Neutrophil (primary cell): ENCODE data around the gene DNM1.

Experiments
- H3K27ac ChIP-seq: fragments of 200-600 bp; sonication (generic); 2 replicates; pipeline ENCODE4 v1.5.1; 2016; ENCODE audit warnings: mild to moderate bottlenecking, moderate library complexity
- H3K27me3 ChIP-seq: fragments of 200-600 bp; sonication (generic); 2 replicates; pipeline ENCODE4 v1.6.0; 2016; ENCODE audit warnings: mild to moderate bottlenecking
- H3K36me3 ChIP-seq: fragments of 200-600 bp; sonication (generic); 2 replicates; pipeline ENCODE4 v1.5.1; 2017
- H3K4me1 ChIP-seq, 2 experiments: fragments of 200-600 bp in 1 of 2; sonication (generic) in 1 of 2; 1 replicate in 1 of 2; 2 replicates in 1 of 2; pipeline versions ENCODE4 v1.5.1 to v1.6.1; 2013 to 2016; ENCODE audit warnings: low read depth in 1 of 2, low read length in 1 of 2, mild to moderate bottlenecking in 1 of 2, moderate library complexity in 1 of 2; ENCODE audit not compliant: control insufficient read depth in 1 of 2, insufficient read depth in 1 of 2
- H3K4me3 ChIP-seq, 2 experiments: fragments of 200-600 bp in 1 of 2; sonication (generic) in 1 of 2; 1 replicate in 1 of 2; 2 replicates in 1 of 2; pipeline ENCODE4 v1.5.1; 2013 to 2016; ENCODE audit warnings: low read depth in 1 of 2, low read length in 1 of 2, mild to moderate bottlenecking in 1 of 2, moderate library complexity in 1 of 2
- H3K9me3 ChIP-seq: fragments of 200-600 bp; sonication (generic); 2 replicates; pipeline ENCODE4 v1.5.1; 2016
- CTCF ChIP-seq: fragments of 200-600 bp; sonication (generic); IDR thresholded peaks from 2 replicates; pipeline ENCODE4 v1.5.1; 2016; ENCODE audit warnings: antibody characterized with exemption

Gene DNM1

DNA sequence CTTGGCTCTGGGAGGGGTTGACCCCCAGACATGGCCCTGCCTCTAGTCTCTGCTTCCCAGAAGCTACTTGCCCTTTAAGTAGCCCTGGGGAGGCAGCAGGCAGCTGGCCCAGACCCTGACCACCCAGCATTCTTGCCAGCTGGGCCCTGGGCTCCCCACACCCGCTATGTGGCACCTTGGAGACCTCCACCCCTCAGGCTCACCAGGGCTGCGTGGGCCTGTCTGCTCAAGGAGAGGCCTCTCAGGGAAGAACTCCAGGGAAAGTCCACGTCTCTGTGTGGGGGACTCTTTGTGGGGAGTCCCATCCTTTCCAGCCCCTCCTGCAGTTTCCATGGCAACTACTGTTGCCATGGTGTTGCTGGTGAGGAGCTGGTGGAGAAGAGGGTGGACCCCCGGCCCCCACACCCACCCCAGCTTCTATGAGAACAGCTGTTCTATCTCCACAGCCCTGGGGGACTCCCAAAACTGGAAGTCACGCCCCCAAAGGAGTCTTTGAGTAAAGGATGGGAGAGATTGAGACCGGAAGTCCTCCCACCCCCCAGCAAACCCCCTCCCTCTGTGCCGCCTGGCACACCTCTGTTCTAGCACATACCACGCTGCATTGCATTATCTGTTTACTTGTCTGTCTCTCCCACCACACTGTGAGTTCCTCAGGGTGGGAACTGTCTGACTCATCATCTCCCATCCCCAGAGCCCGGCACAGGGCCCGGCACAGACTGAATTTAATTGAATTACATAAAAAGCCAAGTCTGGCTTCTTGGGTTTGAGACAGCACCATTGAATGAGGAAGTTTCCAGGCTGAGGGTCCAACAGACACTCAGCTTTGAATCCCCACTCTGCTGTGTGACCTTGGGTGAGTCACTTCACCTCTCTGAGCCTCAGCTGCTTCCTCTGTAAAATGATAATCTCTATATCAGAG lies 12.6 kb downstream of the DNM1 start:
- H3K4me1 ChIP-seq = peaks cover 13 to 18% of the 10 kb centered on the region in 2 experiments
- H3K36me3 ChIP-seq = no peaks in the 10 kb centered on the region
- no peak overlapping the region for H3K4me3 ChIP-seq
- TF ChIP-seq CTCF = no peak
- H3K27me3 ChIP-seq = peaks cover 9% of the 10 kb centered on the region
- no peaks in the 10 kb centered on the region for H3K9me3 ChIP-seq
- no peak overlapping the region for H3K27ac ChIP-seq

DNA sequence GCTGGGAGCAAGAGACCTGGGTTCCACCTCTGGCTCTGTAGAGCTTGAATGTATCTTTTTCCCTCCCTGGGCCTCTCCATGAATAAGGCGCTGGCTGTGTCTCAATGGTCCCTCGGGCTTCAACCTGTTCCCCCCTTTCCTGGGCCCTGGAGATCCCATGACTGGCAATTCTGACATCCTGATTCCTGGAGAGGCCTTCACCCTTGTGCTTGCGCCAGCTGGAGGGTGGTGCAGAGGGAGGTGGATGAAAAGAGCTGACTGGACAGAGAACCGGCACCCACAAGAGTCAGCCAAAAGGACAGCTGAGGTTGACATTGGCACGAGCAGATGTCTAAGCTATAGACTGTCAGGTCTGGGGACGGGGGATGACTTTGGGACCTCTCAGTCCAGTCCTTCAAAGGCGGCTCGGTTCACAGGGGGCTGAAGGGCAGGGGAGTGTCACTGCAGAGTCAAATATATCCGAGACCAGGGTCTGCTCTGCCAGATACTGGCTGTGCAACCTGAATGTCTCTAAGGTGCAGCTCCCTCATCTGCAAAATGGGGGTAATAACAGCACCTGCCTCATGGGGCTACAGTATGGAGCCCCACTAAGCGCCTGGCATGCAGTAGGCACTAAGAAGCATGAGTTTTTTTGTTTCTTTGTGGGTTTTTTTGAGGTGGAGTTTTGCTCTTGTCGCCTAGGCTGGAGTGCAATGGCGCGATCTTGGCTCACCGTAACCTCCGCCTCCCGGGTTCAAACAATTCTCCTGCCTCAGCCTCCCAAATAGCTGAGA lies 13.8 kb downstream of the DNM1 start:
- H3K27ac ChIP-seq = no peak overlapping the region
- H3K27me3 ChIP-seq = peaks cover 9% of the 10 kb centered on the region
- H3K4me3 ChIP-seq = no peak overlapping the region
- no peaks in the 10 kb centered on the region for H3K9me3 ChIP-seq
- TF ChIP-seq CTCF = no peak
- peaks cover 13 to 18% of the 10 kb centered on the region in 2 experiments for H3K4me1 ChIP-seq
- H3K36me3 ChIP-seq = no peaks in the 10 kb centered on the region

GRCh38 chr9:128218172-128218517 lies 15.0 kb downstream of the DNM1 start:
- peaks cover 7% of the 10 kb centered on the region for H3K27me3 ChIP-seq
- H3K4me1 ChIP-seq = peaks cover 13 to 18% of the 10 kb centered on the region in 2 experiments
- no peak for TF ChIP-seq CTCF
- no peak overlapping the region for H3K27ac ChIP-seq
- no peaks in the 10 kb centered on the region for H3K36me3 ChIP-seq
- H3K4me3 ChIP-seq = peak overlapping the region; percentile 48 to 51
- no peaks in the 10 kb centered on the region for H3K9me3 ChIP-seq

- H3K4me3 ChIP-seq = peak overlapping the region; percentile 48 to 51
- peaks cover 5% of the 10 kb centered on the region for H3K27me3 ChIP-seq
- peaks cover 13 to 18% of the 10 kb centered on the region in 2 experiments for H3K4me1 ChIP-seq
- H3K36me3 ChIP-seq = no peaks in the 10 kb centered on the region
- H3K9me3 ChIP-seq = no peaks in the 10 kb centered on the region
- peak; percentile 38 for TF ChIP-seq CTCF
- H3K27ac ChIP-seq = no peak overlapping the region
These were observed 15.6 kb downstream of the DNM1 start for GRCh38 chr9:128218518-128219389.

GRCh38 chr9:128219831-128220230 lies 16.7 kb downstream of the DNM1 start:
- H3K36me3 ChIP-seq = no peaks in the 10 kb centered on the region
- H3K9me3 ChIP-seq = no peaks in the 10 kb centered on the region
- H3K27me3 ChIP-seq = peaks cover 5% of the 10 kb centered on the region
- no peak for TF ChIP-seq CTCF
- no peak overlapping the region for H3K27ac ChIP-seq
- peaks cover 13 to 18% of the 10 kb centered on the region in 2 experiments for H3K4me1 ChIP-seq
- no peak overlapping the region for H3K4me3 ChIP-seq
